ENCODE measurements around the gene DTX1. TPM values are rescaled to one million over a fixed set of nuclear protein-coding genes. Genes with fewer than 3 reads are reported as not detected.

DTX1 gene
- total RNA-seq, 3 donors from 2014 or later (not counting 1 experiment from before 2014, with no cell fraction given): 1.7 to 4.2 (median 4.0) TPM

DNA sequence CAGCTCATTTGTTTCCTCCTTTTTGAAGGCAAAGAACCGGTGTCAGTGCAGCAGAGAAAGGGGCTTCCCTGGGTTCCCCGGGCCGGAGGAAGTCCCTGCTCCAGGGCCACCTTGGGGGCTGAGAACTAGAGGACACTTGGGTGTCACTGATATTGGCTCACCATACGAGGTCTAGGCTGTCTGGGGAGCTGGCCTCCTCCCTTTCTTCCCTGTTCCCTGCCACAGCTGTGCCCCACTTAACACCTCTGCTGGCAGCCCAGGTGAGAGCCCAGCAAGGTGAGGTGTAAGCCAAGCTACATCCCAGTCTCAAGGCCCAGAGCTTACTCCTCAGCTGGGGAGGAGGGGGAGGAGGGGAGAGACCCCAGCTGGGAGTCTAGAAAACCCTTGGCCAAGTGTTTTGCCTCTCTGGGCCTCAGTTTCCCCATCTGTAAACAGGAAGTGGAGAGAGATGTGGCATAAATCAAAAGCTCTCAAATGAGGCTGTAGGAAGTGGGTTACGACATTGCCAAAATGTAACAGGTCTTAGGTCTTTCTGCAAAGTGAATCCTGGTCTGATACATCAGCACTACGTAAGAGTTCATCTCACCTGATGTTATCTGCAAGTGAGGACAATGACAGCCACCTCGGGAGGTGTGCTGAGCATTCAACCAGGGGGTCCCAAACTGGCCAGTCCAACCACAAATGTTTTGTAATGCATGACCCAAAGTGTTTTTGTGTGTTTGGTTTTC, 53.5 kb downstream of the DTX1 start:
- Histone ChIP-seq H3K9me3 (ENCODE audit: control insufficient read depth, insufficient read depth, low read length) (no peaks in the 10 kb centered on the region), H3K36me3 (ENCODE audit: control insufficient read depth, insufficient read depth, low read length) (no peaks in the 10 kb centered on the region), H3K27ac (ENCODE audit: low read length) (peak overlapping the region; percentile 16), H3K4me1 (ENCODE audit: control insufficient read depth, insufficient read depth, low read length) (peaks cover 23% of the 10 kb centered on the region), H3K27me3 (ENCODE audit: control insufficient read depth, insufficient read depth, low read length) (no peaks in the 10 kb centered on the region), H3K4me3 (ENCODE audit: low read length) (no peak overlapping the region)
- Mint-ChIP-seq H3K27ac (no peak overlapping the region), H3K27me3 (ENCODE audit: low read depth in 2 of 2) (peaks cover 10 to 19% of the 10 kb centered on the region in 2 donors), H3K4me3 (no peak overlapping the region), H3K4me1 (peaks cover 0 to 5% of the 10 kb centered on the region in 2 donors), H3K36me3 (no peaks in the 10 kb centered on the region), H3K9me3 (no peaks in the 10 kb centered on the region)
- intact Hi-C loops (cut with micrococcal nuclease): no loop called here
- TF ChIP-seq, protein P1, sequence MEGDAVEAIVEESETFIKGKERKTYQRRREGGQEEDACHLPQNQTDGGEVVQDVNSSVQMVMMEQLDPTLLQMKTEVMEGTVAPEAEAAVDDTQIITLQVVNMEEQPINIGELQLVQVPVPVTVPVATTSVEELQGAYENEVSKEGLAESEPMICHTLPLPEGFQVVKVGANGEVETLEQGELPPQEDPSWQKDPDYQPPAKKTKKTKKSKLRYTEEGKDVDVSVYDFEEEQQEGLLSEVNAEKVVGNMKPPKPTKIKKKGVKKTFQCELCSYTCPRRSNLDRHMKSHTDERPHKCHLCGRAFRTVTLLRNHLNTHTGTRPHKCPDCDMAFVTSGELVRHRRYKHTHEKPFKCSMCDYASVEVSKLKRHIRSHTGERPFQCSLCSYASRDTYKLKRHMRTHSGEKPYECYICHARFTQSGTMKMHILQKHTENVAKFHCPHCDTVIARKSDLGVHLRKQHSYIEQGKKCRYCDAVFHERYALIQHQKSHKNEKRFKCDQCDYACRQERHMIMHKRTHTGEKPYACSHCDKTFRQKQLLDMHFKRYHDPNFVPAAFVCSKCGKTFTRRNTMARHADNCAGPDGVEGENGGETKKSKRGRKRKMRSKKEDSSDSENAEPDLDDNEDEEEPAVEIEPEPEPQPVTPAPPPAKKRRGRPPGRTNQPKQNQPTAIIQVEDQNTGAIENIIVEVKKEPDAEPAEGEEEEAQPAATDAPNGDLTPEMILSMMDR (IDR thresholded peaks at IDR 0.05): no peak
- ATAC-seq (peak; percentile 35 to 74 (median 60)), DNase-seq (peak in 1 of 2 donors; percentile 39)
- 28% methylated on average over 7 of the region's 7 CpGs for WGBS (ENCODE audit: insufficient coverage)

DNA sequence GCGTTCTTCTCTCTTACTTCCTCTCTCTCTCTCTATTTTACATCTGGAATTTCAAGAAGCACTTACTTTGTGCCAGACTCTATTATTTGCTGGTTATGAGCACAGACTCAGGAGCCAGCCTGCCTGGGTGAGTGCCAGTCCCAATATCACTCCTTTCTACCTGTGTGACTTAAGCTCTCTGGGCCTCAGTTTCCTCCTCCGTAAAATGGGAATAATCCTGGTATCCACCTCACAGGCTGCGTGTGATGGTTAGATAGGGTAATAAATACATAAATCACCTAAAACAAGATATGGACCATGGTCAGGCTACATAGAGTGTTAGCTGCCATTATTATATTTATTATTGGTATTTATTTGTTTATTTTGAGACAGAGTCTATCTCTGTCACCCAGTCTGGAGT, 54.7 kb downstream of the DTX1 start:
- H3K27me3 Mint-ChIP-seq (ENCODE audit: low read depth in 2 of 2): peaks cover 10 to 14% of the 10 kb centered on the region in 2 donors
- DNase-seq (no peak), ATAC-seq (no peak)
- no peaks in the 10 kb centered on the region for H3K36me3 Mint-ChIP-seq
- H3K4me1 ChIP-seq (ENCODE audit: control insufficient read depth, insufficient read depth, low read length): peaks cover 23% of the 10 kb centered on the region
- intact Hi-C loops (cut with micrococcal nuclease): no loop called here
- TF ChIP-seq, protein P1 (IDR thresholded peaks at IDR 0.05): no peak
- H3K4me3 Mint-ChIP-seq: no peak overlapping the region
- H3K27me3 ChIP-seq (ENCODE audit: control insufficient read depth, insufficient read depth, low read length): no peaks in the 10 kb centered on the region
- no peaks in the 10 kb centered on the region for H3K36me3 ChIP-seq (ENCODE audit: control insufficient read depth, insufficient read depth, low read length)
- no peaks in the 10 kb centered on the region for H3K9me3 ChIP-seq (ENCODE audit: control insufficient read depth, insufficient read depth, low read length)
- peaks cover 0 to 5% of the 10 kb centered on the region in 2 donors for H3K4me1 Mint-ChIP-seq
- 81% methylated on average over 1 of the region's 3 CpGs for WGBS (ENCODE audit: insufficient coverage)
- H3K27ac Mint-ChIP-seq: no peak overlapping the region
- H3K9me3 Mint-ChIP-seq: no peaks in the 10 kb centered on the region
- no peak overlapping the region for H3K4me3 ChIP-seq (ENCODE audit: low read length)
- no peak overlapping the region for H3K27ac ChIP-seq (ENCODE audit: low read length)

DNA sequence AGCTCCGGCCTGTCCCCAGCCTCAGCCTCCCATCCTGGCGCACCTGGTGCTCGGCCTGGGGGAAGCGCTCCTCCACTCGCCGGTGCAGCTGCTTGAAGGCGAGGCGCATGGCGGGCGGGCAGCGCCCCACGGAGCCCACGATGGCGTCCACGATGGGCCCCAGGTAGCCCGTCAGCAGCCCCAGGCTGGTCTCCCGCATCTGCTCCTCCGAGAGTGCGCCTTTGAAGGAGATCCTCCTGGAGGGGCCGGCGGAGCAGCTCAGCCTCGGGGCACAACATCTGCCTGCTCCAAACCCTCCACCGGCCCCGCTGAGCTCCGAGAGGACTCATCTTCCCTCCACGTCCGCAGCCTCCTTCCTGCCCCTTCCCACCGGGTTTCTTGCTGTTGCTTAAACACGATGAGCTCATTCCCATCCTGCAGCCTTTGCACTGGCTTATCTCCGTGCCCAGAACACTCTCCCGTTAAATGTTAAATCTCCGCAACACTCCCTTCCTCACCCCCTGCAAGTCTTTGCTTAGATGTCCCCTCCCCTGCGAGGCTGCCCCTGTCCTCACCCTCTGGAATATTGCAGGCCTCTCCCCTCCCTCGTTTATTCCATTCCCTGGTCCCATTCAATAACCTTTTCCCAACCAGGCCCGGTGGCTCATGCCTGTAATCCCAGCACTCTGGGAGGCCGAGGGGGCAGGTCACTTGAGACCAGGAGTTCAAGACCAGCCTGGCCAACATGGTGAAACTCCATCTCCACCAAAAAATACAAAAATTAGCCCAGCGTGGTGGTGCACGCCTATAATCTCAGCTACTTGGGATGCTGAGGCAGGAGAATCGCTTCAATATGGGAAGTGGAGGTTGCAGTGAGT, 55.7 kb downstream of the DTX1 start:
- Histone ChIP-seq H3K27me3 (ENCODE audit: control insufficient read depth, insufficient read depth, low read length) (no peaks in the 10 kb centered on the region), H3K4me3 (ENCODE audit: low read length) (no peak overlapping the region), H3K4me1 (ENCODE audit: control insufficient read depth, insufficient read depth, low read length) (peaks cover 18% of the 10 kb centered on the region), H3K27ac (ENCODE audit: low read length) (no peak overlapping the region), H3K9me3 (ENCODE audit: control insufficient read depth, insufficient read depth, low read length) (no peaks in the 10 kb centered on the region), H3K36me3 (ENCODE audit: control insufficient read depth, insufficient read depth, low read length) (no peaks in the 10 kb centered on the region)
- H3K9me3 Mint-ChIP-seq: no peaks in the 10 kb centered on the region
- peaks cover 6 to 14% of the 10 kb centered on the region in 2 donors for H3K27me3 Mint-ChIP-seq (ENCODE audit: low read depth in 2 of 2)
- intact Hi-C loops (cut with micrococcal nuclease): no loop called here
- 84% methylated on average over 39 of the region's 39 CpGs for WGBS (ENCODE audit: insufficient coverage)
- no peak overlapping the region for H3K27ac Mint-ChIP-seq
- no peaks in the 10 kb centered on the region for H3K36me3 Mint-ChIP-seq
- DNase-seq (no peak), ATAC-seq (no peak)
- H3K4me1 Mint-ChIP-seq: peaks cover 0 to 5% of the 10 kb centered on the region in 2 donors
- no peak overlapping the region for H3K4me3 Mint-ChIP-seq
- TF ChIP-seq, protein P1 (IDR thresholded peaks at IDR 0.05): no peak

Measured in natural killer cell (primary cell).